Measurements from ENCODE around the gene TTC7B.

Gene TTC7B

DNA sequence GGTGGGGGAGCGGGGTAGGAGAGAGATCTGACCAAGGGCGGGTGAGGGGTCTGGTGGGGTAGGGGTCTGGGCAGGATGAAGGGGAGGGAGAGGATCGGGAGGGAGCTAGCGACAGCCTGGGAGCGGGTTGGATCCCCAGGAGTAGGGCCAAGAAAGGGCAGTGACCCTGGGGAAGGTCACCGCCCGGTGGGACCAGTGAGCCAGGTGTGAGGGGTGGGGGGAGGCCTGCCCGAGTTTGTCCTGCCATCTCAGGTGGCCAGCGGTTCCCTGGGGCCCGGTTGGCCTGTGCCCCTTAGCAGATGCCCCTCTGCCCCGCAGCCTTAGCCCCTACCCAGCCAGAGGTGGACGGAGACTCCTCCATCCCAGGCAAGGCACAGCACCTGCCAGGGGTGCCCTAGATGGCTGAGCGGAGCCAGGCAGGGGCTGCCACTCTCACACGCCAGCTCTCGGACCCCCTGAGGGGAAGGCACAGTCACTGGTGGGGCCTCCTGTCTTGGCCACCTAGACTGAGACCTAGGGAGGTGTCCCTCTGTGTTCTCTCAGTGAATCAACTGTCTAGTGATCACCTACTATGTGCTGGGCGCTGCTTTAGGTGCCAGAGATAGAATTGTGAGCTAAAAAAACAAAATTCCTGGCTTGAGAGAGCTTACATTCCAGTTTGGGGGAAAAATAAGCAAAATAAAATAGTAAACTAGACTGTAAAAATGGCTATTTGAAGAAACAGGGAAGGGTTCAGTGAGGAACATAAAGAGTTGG is 629 bp upstream of the TTC7B start:
- Histone ChIP-seq H3K9me3 (ENCODE audit: low read length) (no peaks in the 10 kb centered on the region), H3K4me1 (ENCODE audit: insufficient read depth, low read length, severe bottlenecking) (no peaks in the 10 kb centered on the region), H3K9ac (ENCODE audit: low read length) (no peak overlapping the region), H3K9me2 (ENCODE audit: low read depth, low read length) (no peaks in the 10 kb centered on the region), H3K27me3 (ENCODE audit: insufficient read depth, low read length) (0 out of 2 replicates have a peak, but pooled peaks cover 9% of the 10 kb centered on the region), H3K4me2 (ENCODE audit: low read length) (no peak overlapping the region), H3K27ac (ENCODE audit: low read depth, low read length, poor library complexity, severe bottlenecking) (no peak overlapping the region), H3F3A (ENCODE audit: insufficient read depth, low read length) (no peaks in the 10 kb centered on the region), H2AFZ (ENCODE audit: low read length) (no peak overlapping the region), H3K79me2 (ENCODE audit: insufficient read depth, low read length) (no peaks in the 10 kb centered on the region), H4K20me1 (ENCODE audit: insufficient read depth, low read length) (no peaks in the 10 kb centered on the region), H3K36me3 (ENCODE audit: insufficient read depth, low read length) (no peaks in the 10 kb centered on the region), H3K4me3 (ENCODE audit: low read depth, low read length, poor library complexity, severe bottlenecking) (no peak overlapping the region)
- TF ChIP-seq, protein P1, sequence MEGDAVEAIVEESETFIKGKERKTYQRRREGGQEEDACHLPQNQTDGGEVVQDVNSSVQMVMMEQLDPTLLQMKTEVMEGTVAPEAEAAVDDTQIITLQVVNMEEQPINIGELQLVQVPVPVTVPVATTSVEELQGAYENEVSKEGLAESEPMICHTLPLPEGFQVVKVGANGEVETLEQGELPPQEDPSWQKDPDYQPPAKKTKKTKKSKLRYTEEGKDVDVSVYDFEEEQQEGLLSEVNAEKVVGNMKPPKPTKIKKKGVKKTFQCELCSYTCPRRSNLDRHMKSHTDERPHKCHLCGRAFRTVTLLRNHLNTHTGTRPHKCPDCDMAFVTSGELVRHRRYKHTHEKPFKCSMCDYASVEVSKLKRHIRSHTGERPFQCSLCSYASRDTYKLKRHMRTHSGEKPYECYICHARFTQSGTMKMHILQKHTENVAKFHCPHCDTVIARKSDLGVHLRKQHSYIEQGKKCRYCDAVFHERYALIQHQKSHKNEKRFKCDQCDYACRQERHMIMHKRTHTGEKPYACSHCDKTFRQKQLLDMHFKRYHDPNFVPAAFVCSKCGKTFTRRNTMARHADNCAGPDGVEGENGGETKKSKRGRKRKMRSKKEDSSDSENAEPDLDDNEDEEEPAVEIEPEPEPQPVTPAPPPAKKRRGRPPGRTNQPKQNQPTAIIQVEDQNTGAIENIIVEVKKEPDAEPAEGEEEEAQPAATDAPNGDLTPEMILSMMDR (IDR thresholded peaks at IDR 0.05; ENCODE audit: low read length) = no peak
- TF ChIP-seq EZH2 (IDR thresholded peaks at IDR 0.05; ENCODE audit: borderline replicate concordance, low read length) = no peak

DNA sequence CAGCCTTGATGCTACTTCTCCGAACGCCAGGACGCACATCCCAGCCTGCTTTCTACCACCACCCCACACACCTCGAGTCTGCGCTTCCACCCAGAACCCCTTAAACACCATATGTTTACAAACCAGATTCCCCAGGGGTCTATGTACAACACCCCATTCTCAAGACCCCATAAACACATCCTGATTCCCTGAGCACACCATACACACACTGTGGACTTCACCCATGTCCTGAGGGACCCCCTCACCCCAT is 733 bp downstream of the TTC7B start:
- no peaks in the 10 kb centered on the region for H3K79me2 ChIP-seq (ENCODE audit: insufficient read depth, low read length)
- no peak for TF ChIP-seq EZH2 (IDR thresholded peaks at IDR 0.05; ENCODE audit: borderline replicate concordance, low read length)
- TF ChIP-seq, protein P1 (IDR thresholded peaks at IDR 0.05; ENCODE audit: low read length) = no peak
- no peak overlapping the region for H3K27ac ChIP-seq (ENCODE audit: low read depth, low read length, poor library complexity, severe bottlenecking)
- no peaks in the 10 kb centered on the region for H3K36me3 ChIP-seq (ENCODE audit: insufficient read depth, low read length)
- H3K9ac ChIP-seq (ENCODE audit: low read length) = no peak overlapping the region
- no peaks in the 10 kb centered on the region for H3K9me3 ChIP-seq (ENCODE audit: low read length)
- H3F3A ChIP-seq (ENCODE audit: insufficient read depth, low read length) = no peaks in the 10 kb centered on the region
- H3K27me3 ChIP-seq (ENCODE audit: insufficient read depth, low read length) = 0 out of 2 replicates have a peak, but pooled peaks cover 5% of the 10 kb centered on the region
- H2AFZ ChIP-seq (ENCODE audit: low read length) = no peak overlapping the region
- no peak overlapping the region for H3K4me3 ChIP-seq (ENCODE audit: low read depth, low read length, poor library complexity, severe bottlenecking)
- no peaks in the 10 kb centered on the region for H3K9me2 ChIP-seq (ENCODE audit: low read depth, low read length)
- no peak overlapping the region for H3K4me2 ChIP-seq (ENCODE audit: low read length)
- H4K20me1 ChIP-seq (ENCODE audit: insufficient read depth, low read length) = no peaks in the 10 kb centered on the region
- H3K4me1 ChIP-seq (ENCODE audit: insufficient read depth, low read length, severe bottlenecking) = no peaks in the 10 kb centered on the region

DNA sequence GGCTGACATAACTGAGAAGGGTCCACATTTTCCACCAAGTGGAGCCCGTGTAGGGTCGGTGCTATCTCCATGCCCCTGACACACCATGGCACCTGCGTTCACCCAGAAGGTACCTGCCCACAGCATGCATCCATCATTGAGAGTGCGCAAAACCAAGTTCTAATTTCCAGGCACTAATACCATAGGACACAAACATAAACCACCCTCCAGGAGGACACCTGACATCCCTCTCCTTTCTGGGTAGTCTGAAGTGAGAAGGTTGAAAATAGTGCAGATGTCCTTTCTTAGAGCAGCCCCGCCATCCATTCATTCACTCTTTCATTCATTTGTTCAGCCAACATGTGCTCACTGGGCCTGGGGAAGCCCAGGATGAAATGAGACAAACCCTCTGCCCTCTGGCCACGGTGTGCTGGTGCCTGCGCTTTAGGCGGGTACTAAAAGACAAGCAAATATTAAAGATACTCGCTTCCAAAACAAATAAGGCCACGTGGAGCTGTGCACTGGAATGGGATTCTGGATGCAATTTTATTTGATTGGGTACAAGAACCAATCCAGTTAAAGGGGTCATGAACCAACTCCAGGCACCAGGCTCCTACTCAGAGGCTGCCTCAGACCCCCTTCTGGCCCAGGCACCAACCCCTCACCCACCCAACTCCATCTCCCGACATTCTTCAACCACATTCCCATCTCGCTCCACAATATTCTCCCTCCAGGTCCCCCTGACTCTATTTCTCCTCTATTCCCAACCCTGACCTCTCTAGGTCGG is 1.2 kb downstream of the TTC7B start:
- Histone ChIP-seq H3K27me3 (ENCODE audit: insufficient read depth, low read length) (0 out of 2 replicates have a peak, but pooled peaks cover 5% of the 10 kb centered on the region), H4K20me1 (ENCODE audit: insufficient read depth, low read length) (no peaks in the 10 kb centered on the region), H3K9ac (ENCODE audit: low read length) (no peak overlapping the region), H3F3A (ENCODE audit: insufficient read depth, low read length) (no peaks in the 10 kb centered on the region), H3K4me3 (ENCODE audit: low read depth, low read length, poor library complexity, severe bottlenecking) (no peak overlapping the region), H3K27ac (ENCODE audit: low read depth, low read length, poor library complexity, severe bottlenecking) (no peak overlapping the region), H3K79me2 (ENCODE audit: insufficient read depth, low read length) (no peaks in the 10 kb centered on the region), H3K36me3 (ENCODE audit: insufficient read depth, low read length) (no peaks in the 10 kb centered on the region), H2AFZ (ENCODE audit: low read length) (no peak overlapping the region), H3K9me3 (ENCODE audit: low read length) (no peaks in the 10 kb centered on the region), H3K9me2 (ENCODE audit: low read depth, low read length) (no peaks in the 10 kb centered on the region), H3K4me1 (ENCODE audit: insufficient read depth, low read length, severe bottlenecking) (no peaks in the 10 kb centered on the region), H3K4me2 (ENCODE audit: low read length) (no peak overlapping the region)
- TF ChIP-seq, protein P1 (IDR thresholded peaks at IDR 0.05; ENCODE audit: low read length) = no peak
- no peak for TF ChIP-seq EZH2 (IDR thresholded peaks at IDR 0.05; ENCODE audit: borderline replicate concordance, low read length)
